ENCODE data around the gene FLVCR1.

- TF ChIP-seq CTCF (IDR thresholded peaks at IDR 0.05) (no peak), POLR2A (IDR thresholded peaks at IDR 0.05) (no peak)
Measured at GRCh38 chr1:212884592-212884991, 26.5 kb downstream of the FLVCR1 start.

Measured in right lobe of liver (tissue), 4 donors.